HepG2 (cell line): ENCODE measurements around the gene SLC25A15. TPM values are rescaled to one million over a fixed set of nuclear protein-coding genes. Genes with fewer than 3 reads are reported as not detected.

Experiments
- AFF4 ChIP-seq: sonication (generic); formaldehyde crosslinking; IDR thresholded peaks from 2 replicates; pipeline ENCODE4 v1.4.0; 2020; ENCODE audit warnings: missing genetic modification reagents
- ARID5B ChIP-seq: IDR thresholded peaks from 2 replicates; pipeline ENCODE4 v1.4.0; 2020; ENCODE audit warnings: mild to moderate bottlenecking, missing genetic modification reagents
- BCL6 ChIP-seq: IDR thresholded peaks from 2 replicates; pipeline ENCODE4 v1.6.1; 2016; ENCODE audit warnings: missing genetic modification reagents, missing compliant biosample characterization
- CCDC6 ChIP-seq: sonication (generic); formaldehyde crosslinking; IDR thresholded peaks from 2 replicates; pipeline ENCODE4 v1.8.1; 2022; ENCODE audit warnings: mild to moderate bottlenecking, missing genetic modification reagents, moderate library complexity
- ETS1 ChIP-seq: sonication (generic); formaldehyde crosslinking; IDR thresholded peaks from 2 replicates; pipeline ENCODE4 v1.4.0; 2020; ENCODE audit warnings: missing genetic modification reagents
- HBP1 ChIP-seq: IDR thresholded peaks from 2 replicates; pipeline ENCODE4 v1.6.1; 2016; ENCODE audit warnings: low read depth, control low read depth
- JUN ChIP-seq: sonication (generic); formaldehyde crosslinking; IDR thresholded peaks from 2 replicates; pipeline ENCODE4 v1.4.0; 2020; ENCODE audit warnings: mild to moderate bottlenecking, missing genetic modification reagents
- KAT7 ChIP-seq: IDR thresholded peaks from 2 replicates; pipeline ENCODE4 v1.6.1; 2018; ENCODE audit warnings: borderline replicate concordance, missing compliant biosample characterization
- KLF6 ChIP-seq: IDR thresholded peaks from 2 replicates; pipeline ENCODE4 v1.8.0; 2016; ENCODE audit warnings: missing biosample characterization, missing genetic modification reagents
- POLR2G ChIP-seq: fragments of 200-400 bp; formaldehyde crosslinking; IDR thresholded peaks from 2 replicates; pipeline ENCODE4 v1.6.1; 2018; ENCODE audit warnings: mild to moderate bottlenecking, low read depth, low read length, moderate library complexity
- SKI ChIP-seq: fragments of 450-650 bp; IDR thresholded peaks from one replicate; pipeline ENCODE4 v1.6.1; 2018; ENCODE audit warnings: mild to moderate bottlenecking; ENCODE audit not compliant: partially characterized antibody
- SMAD3 ChIP-seq: sonication (generic); formaldehyde crosslinking; IDR thresholded peaks from 2 replicates; pipeline ENCODE4 v1.4.0; 2020; ENCODE audit warnings: missing genetic modification reagents
- SRY ChIP-seq: sonication (generic); formaldehyde crosslinking; IDR thresholded peaks from 2 replicates; pipeline ENCODE4 v1.8.0; 2022; ENCODE audit warnings: mild to moderate bottlenecking, missing genetic modification reagents
- ZBTB21 ChIP-seq: sonication (generic); formaldehyde crosslinking; IDR thresholded peaks from 2 replicates; pipeline ENCODE4 v1.4.0; 2020; ENCODE audit warnings: missing genetic modification reagents
- ZFP36L1 ChIP-seq: sonication (generic); formaldehyde crosslinking; IDR thresholded peaks from 2 replicates; pipeline ENCODE4 v1.8.0; 2022; ENCODE audit warnings: mild to moderate bottlenecking, missing genetic modification reagents, moderate library complexity
- ZFP91 ChIP-seq: sonication (generic); formaldehyde crosslinking; IDR thresholded peaks from 2 replicates; pipeline ENCODE4 v1.9.0; 2022; ENCODE audit warnings: missing genetic modification reagents, mild to moderate bottlenecking, borderline replicate concordance
- ZNF335 ChIP-seq: sonication (generic); formaldehyde crosslinking; IDR thresholded peaks from 2 replicates; pipeline ENCODE4 v1.4.0; 2020; ENCODE audit warnings: missing genetic modification reagents
- ZNF615 ChIP-seq: sonication (generic); formaldehyde crosslinking; IDR thresholded peaks from 2 replicates; pipeline ENCODE4 v1.5.0; 2020; ENCODE audit warnings: mild to moderate bottlenecking, missing genetic modification reagents, borderline replicate concordance
- ZNF841 ChIP-seq: sonication (generic); formaldehyde crosslinking; IDR thresholded peaks from 2 replicates; pipeline ENCODE4 v1.8.1; 2023; ENCODE audit warnings: missing genetic modification reagents, borderline replicate concordance
- polyA plus RNA-seq, 8 experiments: library from polyadenylated mRNA; depleted of rRNA in 3 of 8; stranded (reverse) in 7 of 8; unstranded in 1 of 8; fragments of >200 nt; fragmentation: Illumina TruSeq in 4 of 8; extraction: Trizol in 4 of 8; gene quantifications; 2 replicates each; pipeline versions ENCODE4 v1.2.1 to v1.2.3, GENCODE V29; 2011 to 2016; ENCODE audit warnings: low read depth in 4 of 8, missing spikeins in 1 of 8, mixed read lengths in 1 of 8; ENCODE audit not compliant: insufficient read depth in 1 of 8
- total RNA-seq, 5 experiments: library from RNA; depleted of rRNA; stranded (reverse); fragments of >200 nt; fragmentation: Illumina TruSeq; extraction: Trizol; gene quantifications; 2 replicates each; pipeline ENCODE4 v1.2.3, GENCODE V29; 2016; ENCODE audit warnings: low read depth in 1 of 5

Gene SLC25A15
- total and polyA plus RNA-seq, 2 of the 13 experiments (the other 11 are each of a cell fraction or from before 2014, with no cell fraction given) = 17.3 to 39.1 TPM

- no peak for TF ChIP-seq AFF4
- TF ChIP-seq POLR2G = peak; percentile 77
- no peak for TF ChIP-seq ZFP91 (CRISPR knock-in tag)
- TF ChIP-seq ETS1 (CRISPR knock-in tag) = no peak
- no peak; the same call in 1 of the 2 replicates for TF ChIP-seq KLF6 (CRISPR knock-in tag)
- TF ChIP-seq KAT7 (CRISPR knock-in tag) = 0 out of 2 replicates have a peak, but pooled peaks have one; percentile 37
- TF ChIP-seq ZNF615 (CRISPR knock-in tag) = no peak
- no peak for TF ChIP-seq ZBTB21 (CRISPR knock-in tag)
- TF ChIP-seq SRY (CRISPR knock-in tag) = no peak
- no peak for TF ChIP-seq ZFP36L1
- TF ChIP-seq BCL6 (CRISPR knock-in tag) = peak; percentile 66
- TF ChIP-seq SKI = no peak
- TF ChIP-seq CCDC6 (CRISPR knock-in tag) = no peak
- peak; percentile 88 for TF ChIP-seq ARID5B
- no peak for TF ChIP-seq ZNF335 (CRISPR knock-in tag)
- peak; percentile 87 for TF ChIP-seq JUN (CRISPR knock-in tag)
- no peak for TF ChIP-seq HBP1
- TF ChIP-seq SMAD3 (CRISPR knock-in tag) = no peak
- TF ChIP-seq ZNF841 (CRISPR knock-in tag) = no peak
Measured at GRCh38 chr13:40786568-40786996, 2.8 kb upstream of the SLC25A15 start (continued).
